HG03095 (cell line): ENCODE data around the gene BAG5.

Experiments
- ATAC-seq: cut with Tn5 transposase; IDR thresholded peaks from one replicate; pipeline ENCODE4 v1.9.1; 2021; ENCODE audit warnings: moderate library complexity; ENCODE audit not compliant: unreplicated experiment

The BAG5 gene

GRCh38 chr14:103547455-103547940 lies 15.0 kb downstream of the BAG5 start:
- ATAC-seq, result no peak

GRCh38 chr14:103546652-103547454 lies 15.6 kb downstream of the BAG5 start:
- no peak for ATAC-seq

- ATAC-seq, result no peak
Observed at GRCh38 chr14:103545915-103546651, 16.4 kb downstream of the BAG5 start.

- no peak for ATAC-seq
Observed at GRCh38 chr14:103545219-103545914, 17.1 kb downstream of the BAG5 start.

GRCh38 chr14:103544388-103545218 lies 17.9 kb downstream of the BAG5 start:
- no peak for ATAC-seq

GRCh38 chr14:103543721-103544387 lies 18.6 kb downstream of the BAG5 start:
- no peak for ATAC-seq

GRCh38 chr14:103543140-103543539 lies 19.3 kb downstream of the BAG5 start:
- ATAC-seq, result no peak

- no peak for ATAC-seq
Observed at GRCh38 chr14:103542605-103543088, 19.8 kb downstream of the BAG5 start.

- ATAC-seq, result no peak
Observed at GRCh38 chr14:103541709-103542604, 20.5 kb downstream of the BAG5 start.

- ATAC-seq, result no peak
Observed at GRCh38 chr14:103540821-103541708, 21.4 kb downstream of the BAG5 start.

GRCh38 chr14:103539056-103539825 lies 23.2 kb downstream of the BAG5 start:
- ATAC-seq, result no peak

- no peak for ATAC-seq
Observed at GRCh38 chr14:103538291-103539055, 24.0 kb downstream of the BAG5 start.

GRCh38 chr14:103537175-103537990 lies 25.1 kb downstream of the BAG5 start:
- no peak for ATAC-seq

- ATAC-seq, result no peak
Observed at GRCh38 chr14:103536693-103537092, 25.8 kb downstream of the BAG5 start.

GRCh38 chr14:103535891-103536565 lies 26.4 kb downstream of the BAG5 start:
- ATAC-seq, result no peak
